ENCODE results near the gene CYBA.
"Not testable (repeated sequence)": the region's sequence is repeated elsewhere in the genome, so short reads cannot be mapped to it uniquely, and the experiment has no call there.

The CYBA gene

DNA sequence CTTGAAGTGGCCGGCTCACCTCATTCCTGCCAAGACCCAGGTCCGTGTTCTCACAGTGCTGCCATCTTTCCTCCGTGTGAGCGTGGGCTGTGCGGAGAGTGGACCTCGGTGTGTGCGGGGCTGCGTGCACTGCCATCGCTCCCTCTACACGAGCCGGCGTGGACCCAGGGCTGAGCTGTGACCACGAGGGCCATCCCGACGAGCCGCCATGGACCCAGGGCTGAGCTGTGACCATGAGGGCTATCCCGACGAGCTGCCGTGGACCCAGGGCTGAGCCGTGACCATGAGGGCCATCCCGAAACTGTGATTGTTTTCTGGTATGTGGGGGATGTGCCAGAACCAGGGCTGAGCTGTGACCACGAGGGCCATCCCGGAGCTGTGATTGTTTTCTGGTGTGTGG lies 21.0 kb upstream of the CYBA start:
- TF ChIP-seq, protein P1, sequence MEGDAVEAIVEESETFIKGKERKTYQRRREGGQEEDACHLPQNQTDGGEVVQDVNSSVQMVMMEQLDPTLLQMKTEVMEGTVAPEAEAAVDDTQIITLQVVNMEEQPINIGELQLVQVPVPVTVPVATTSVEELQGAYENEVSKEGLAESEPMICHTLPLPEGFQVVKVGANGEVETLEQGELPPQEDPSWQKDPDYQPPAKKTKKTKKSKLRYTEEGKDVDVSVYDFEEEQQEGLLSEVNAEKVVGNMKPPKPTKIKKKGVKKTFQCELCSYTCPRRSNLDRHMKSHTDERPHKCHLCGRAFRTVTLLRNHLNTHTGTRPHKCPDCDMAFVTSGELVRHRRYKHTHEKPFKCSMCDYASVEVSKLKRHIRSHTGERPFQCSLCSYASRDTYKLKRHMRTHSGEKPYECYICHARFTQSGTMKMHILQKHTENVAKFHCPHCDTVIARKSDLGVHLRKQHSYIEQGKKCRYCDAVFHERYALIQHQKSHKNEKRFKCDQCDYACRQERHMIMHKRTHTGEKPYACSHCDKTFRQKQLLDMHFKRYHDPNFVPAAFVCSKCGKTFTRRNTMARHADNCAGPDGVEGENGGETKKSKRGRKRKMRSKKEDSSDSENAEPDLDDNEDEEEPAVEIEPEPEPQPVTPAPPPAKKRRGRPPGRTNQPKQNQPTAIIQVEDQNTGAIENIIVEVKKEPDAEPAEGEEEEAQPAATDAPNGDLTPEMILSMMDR (conservative IDR thresholded peaks at IDR 0.05; ENCODE audit: low read depth, low read length): no peak
- H3K4me3 ChIP-seq (ENCODE audit: low read length): no peak overlapping the region
- DNase-seq (ENCODE audit: low read depth): no peak

GRCh38 chr16:88669980-88670379 lies 19.1 kb upstream of the CYBA start:
- H3K4me3 ChIP-seq (ENCODE audit: low read length): no peak overlapping the region
- TF ChIP-seq, protein P1 (conservative IDR thresholded peaks at IDR 0.05; ENCODE audit: low read depth, low read length): no peak
- DNase-seq (ENCODE audit: low read depth): no peak

- DNase-seq (ENCODE audit: low read depth); H3K4me3 ChIP-seq (ENCODE audit: low read length): not testable (repeated sequence)
These were observed 18.6 kb upstream of the CYBA start for GRCh38 chr16:88669493-88669892.

- no peak for DNase-seq (ENCODE audit: low read depth)
- TF ChIP-seq, protein P1 (conservative IDR thresholded peaks at IDR 0.05; ENCODE audit: low read depth, low read length): no peak
- H3K4me3 ChIP-seq (ENCODE audit: low read length): no peak overlapping the region
These were observed 16.6 kb upstream of the CYBA start for GRCh38 chr16:88667461-88667860.

GRCh38 chr16:88665570-88665969 lies 14.7 kb upstream of the CYBA start:
- no peak for DNase-seq (ENCODE audit: low read depth)
- no peak overlapping the region for H3K4me3 ChIP-seq (ENCODE audit: low read length)
- TF ChIP-seq, protein P1 (conservative IDR thresholded peaks at IDR 0.05; ENCODE audit: low read depth, low read length): no peak

GRCh38 chr16:88665148-88665547 lies 14.3 kb upstream of the CYBA start:
- no peak overlapping the region for H3K4me3 ChIP-seq (ENCODE audit: low read length)
- DNase-seq (ENCODE audit: low read depth): no peak
- TF ChIP-seq, protein P1 (conservative IDR thresholded peaks at IDR 0.05; ENCODE audit: low read depth, low read length): no peak

DNA sequence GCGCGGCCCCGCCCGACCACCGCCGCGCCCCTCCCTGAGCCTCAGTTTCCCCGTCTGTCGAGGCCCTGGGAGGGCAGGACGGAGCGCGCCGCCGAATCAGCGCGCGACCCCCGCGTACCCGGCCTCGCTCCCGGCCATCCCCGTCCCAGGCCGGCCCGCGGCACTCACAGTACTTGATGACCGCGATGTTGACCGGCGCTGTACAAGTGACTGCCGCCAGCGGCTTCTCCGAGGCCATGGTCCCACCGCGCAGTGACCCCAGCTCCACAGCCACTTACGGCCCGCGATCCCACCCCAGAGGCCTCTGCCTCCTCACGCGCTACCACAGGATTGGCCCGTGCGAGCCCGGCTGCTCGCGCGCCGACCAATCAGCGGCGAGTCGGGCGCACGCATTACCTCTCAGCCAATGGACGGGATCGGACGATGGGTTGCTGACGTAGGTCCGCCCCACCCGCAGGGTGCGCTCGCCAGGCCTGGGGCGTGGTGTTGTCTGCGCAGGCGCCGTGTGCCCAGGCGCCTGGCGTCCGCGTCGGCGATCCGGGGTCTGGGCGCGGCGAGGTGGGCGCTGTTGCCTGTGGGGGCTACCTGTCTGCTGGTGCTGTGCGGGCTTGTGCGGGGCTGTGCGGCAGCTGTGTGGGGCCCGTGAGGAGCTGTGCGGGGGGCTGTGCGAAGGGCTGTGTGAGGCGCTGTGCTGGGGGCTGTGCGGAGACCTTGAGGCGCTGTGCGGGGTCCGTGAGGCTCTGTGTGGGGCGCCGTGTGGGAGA lies 12.2 kb upstream of the CYBA start, which contains the start of gene MVD:
MVD (minus strand) TSS at position 249 of the 764 bp plus-strand sequence; CDS start at position 238, 11 bp downstream.
- DNase-seq (ENCODE audit: low read depth): peak; percentile 94
- H3K4me3 ChIP-seq (ENCODE audit: low read length): peak within 1 kb of the TSS; percentile 87
- TF ChIP-seq, protein P1 (conservative IDR thresholded peaks at IDR 0.05; ENCODE audit: low read depth, low read length): no peak

All from retinal pigment epithelial cell (primary cell).